Stimulated activated CD8-positive, alpha-beta memory T cell treated with anti-CD3 and anti-CD28 coated beads, Interleukin-7, amount 100 ng/mL, for 24 hours (primary cell): ENCODE data around the gene JMJD1C.
A peak's percentile ranks its signal among the peaks of the same experiment; 100 is the strongest.
"Not testable (repeated sequence)": the region's sequence is repeated elsewhere in the genome, so short reads cannot be mapped to it uniquely, and the experiment has no call there.

ENCODE experiments used
- DNase-seq: peaks from one replicate; pipeline ENCODE4 v3.0.0-alpha.2; 2020; ENCODE audit warnings: low read depth

JMJD1C gene, protein sequence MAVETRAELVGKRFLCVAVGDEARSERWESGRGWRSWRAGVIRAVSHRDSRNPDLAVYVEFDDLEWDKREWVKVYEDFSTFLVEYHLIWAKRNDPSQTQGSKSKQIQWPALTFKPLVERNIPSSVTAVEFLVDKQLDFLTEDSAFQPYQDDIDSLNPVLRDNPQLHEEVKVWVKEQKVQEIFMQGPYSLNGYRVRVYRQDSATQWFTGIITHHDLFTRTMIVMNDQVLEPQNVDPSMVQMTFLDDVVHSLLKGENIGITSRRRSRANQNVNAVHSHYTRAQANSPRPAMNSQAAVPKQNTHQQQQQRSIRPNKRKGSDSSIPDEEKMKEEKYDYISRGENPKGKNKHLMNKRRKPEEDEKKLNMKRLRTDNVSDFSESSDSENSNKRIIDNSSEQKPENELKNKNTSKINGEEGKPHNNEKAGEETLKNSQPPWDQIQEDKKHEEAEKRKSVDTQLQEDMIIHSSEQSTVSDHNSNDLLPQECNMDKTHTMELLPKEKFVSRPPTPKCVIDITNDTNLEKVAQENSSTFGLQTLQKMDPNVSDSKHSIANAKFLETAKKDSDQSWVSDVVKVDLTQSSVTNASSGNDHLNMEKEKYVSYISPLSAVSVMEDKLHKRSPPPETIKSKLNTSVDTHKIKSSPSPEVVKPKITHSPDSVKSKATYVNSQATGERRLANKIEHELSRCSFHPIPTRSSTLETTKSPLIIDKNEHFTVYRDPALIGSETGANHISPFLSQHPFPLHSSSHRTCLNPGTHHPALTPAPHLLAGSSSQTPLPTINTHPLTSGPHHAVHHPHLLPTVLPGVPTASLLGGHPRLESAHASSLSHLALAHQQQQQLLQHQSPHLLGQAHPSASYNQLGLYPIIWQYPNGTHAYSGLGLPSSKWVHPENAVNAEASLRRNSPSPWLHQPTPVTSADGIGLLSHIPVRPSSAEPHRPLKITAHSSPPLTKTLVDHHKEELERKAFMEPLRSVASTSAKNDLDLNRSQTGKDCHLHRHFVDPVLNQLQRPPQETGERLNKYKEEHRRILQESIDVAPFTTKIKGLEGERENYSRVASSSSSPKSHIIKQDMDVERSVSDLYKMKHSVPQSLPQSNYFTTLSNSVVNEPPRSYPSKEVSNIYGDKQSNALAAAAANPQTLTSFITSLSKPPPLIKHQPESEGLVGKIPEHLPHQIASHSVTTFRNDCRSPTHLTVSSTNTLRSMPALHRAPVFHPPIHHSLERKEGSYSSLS (N-terminal part only)

DNA sequence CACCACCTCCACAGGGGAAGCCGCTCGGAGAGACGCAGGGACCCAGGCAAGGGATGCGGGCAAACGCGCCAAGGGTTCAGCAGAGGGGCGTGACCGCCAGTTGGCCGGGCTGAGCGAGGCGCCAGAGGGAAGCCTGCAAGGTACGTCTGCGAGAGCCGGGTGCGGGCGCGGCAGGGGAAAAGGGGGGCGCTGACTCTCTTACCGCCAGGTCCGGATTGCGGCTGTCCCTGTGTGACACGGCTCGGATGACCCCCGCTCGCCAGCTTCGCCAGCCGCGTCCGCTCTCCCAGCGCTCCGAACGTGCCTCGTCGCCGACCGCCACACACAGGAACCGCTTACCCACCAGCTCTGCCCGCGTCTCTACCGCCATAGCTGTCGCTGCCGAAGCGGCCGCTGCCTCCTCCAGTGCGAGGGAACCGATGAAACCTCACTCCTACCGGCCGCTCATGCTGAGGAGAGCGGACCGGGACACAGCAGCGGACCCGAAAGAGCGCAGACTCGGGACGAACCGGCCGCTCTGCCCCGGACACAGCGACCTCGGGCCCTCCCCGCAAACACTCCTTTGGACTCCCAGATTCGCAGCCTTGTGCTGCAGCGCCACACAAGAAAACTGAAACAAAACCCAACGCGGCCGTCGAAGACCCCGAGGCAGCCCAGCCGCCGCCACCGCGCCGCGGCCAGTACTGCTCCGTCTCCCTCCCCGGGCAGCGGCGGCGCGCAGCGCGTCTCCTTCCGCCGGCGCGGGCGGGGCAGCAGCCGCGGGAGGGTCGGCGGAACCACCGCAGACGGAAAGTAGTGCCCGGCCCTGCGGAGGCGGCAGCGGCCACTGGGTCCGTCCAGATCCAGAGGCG lies at the start of gene JMJD1C:
TSS of gene JMJD1C (minus strand) at position 685 of the 851 bp plus-strand sequence. CDS start at position 370, 315 bp downstream.
- peak; percentile 33 for DNase-seq

- DNase-seq = no peak
Measured at GRCh38 chr10:63515002-63515763, 49.4 kb upstream of the JMJD1C start.

GRCh38 chr10:63506554-63506953 lies 40.8 kb upstream of the JMJD1C start:
- no peak for DNase-seq

GRCh38 chr10:63505562-63505961 lies 39.8 kb upstream of the JMJD1C start:
- no peak for DNase-seq

DNA sequence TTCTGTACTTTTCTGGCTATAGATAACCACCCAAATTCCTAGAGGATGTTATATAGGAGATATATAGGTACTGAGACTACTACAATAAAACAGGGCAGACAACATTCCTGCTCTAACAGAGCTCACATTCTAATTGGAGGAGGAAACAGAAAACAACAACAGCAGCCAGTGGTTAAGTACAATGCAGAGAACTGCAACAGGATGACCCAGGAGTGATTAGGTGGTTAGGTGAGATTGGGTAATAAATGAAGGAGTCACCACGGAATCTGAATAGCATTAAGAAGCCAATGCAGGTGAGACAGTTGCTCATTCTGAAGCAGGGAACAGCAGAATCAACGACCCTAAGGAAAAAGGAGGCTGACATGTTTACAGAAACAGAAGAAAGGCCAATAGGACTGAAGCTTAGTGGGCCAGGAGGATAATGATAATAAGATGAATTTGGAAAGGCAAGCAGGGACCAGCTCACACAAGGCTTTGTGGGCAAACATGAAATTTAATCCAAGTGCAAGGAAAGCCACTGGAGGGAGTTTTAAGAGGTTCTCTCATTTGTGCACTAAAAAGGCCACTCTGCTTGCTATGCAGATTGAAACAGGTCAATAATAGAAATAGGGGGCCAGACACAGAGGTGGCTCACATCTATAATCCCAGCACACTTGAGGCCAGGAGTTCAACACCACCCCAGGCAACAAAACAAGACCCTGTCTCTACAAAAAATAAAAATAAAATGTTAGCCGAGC lies 38.5 kb upstream of the JMJD1C start:
- no peak for DNase-seq

- no peak for DNase-seq
Measured at GRCh38 chr10:63503395-63503794, 37.6 kb upstream of the JMJD1C start.

GRCh38 chr10:63502832-63503231 lies 37.1 kb upstream of the JMJD1C start:
- no peak for DNase-seq

- DNase-seq = no peak
Measured at GRCh38 chr10:63501954-63502353, 36.2 kb upstream of the JMJD1C start.

- not testable (repeated sequence) for DNase-seq
Measured at GRCh38 chr10:63500551-63500950, 34.8 kb upstream of the JMJD1C start.

- no peak for DNase-seq
Measured at GRCh38 chr10:63498665-63499064, 32.9 kb upstream of the JMJD1C start.

DNA sequence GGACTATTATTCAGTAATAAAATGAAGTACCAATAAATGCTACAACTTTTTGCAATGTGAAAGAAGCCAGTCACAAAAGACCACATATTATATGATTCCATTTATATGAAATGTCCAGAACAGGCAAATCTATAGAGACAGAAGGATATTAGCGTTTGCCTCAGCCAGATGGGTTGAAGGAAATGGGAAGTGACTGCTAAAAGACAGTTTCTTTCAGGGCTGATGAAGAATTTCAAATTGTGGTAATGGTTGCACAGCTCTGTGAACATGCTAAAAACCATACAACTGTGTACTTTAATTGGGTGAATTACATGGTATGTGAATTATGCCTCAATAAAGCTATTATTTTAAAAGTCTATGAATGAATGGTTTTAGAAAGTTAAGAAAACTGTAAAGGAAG lies 31.5 kb upstream of the JMJD1C start:
- DNase-seq = no peak

DNA sequence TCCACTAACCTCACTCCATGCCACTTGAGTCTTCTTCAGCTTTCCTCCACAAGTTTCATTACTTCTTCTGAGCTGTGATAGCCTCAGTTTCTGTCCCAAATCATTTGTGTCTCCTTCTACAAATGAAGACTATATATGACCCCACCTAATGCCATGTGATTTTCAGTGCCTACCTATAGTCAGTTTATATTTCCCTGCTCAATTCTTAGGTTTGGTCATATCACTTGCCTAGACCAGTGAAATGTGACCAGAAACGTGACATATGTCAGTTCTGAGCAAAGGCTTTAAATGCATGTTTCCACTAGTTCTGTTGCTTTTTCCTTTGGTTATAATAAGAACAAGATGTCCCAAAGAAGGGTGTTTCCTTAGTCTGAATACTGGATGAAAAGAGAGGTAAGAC lies 30.8 kb upstream of the JMJD1C start:
- no peak for DNase-seq

- no peak for DNase-seq
Measured at GRCh38 chr10:63494951-63495350, 29.2 kb upstream of the JMJD1C start.

GRCh38 chr10:63493004-63493403 lies 27.2 kb upstream of the JMJD1C start:
- DNase-seq = no peak

DNA sequence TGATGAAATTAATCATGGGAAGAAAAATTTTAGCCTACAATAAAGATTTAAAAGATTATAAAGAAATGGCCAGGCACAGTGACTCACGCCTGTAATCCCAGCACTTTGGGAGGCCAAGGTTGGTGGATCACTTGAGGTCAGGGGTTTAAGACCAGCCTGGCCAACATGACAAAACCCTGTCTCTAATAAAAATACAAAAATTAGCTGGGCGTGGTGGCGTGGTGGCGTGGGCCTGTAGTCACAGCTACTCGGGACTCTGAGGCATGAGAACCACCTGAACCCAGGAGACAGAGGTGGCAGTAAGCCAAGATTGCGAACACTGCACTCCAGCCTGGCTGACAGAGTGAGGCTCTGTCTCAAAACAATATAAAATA lies 26.5 kb upstream of the JMJD1C start:
- DNase-seq = not testable (repeated sequence)

- DNase-seq = no peak
Measured at GRCh38 chr10:63491588-63492316, 26.0 kb upstream of the JMJD1C start.

DNA sequence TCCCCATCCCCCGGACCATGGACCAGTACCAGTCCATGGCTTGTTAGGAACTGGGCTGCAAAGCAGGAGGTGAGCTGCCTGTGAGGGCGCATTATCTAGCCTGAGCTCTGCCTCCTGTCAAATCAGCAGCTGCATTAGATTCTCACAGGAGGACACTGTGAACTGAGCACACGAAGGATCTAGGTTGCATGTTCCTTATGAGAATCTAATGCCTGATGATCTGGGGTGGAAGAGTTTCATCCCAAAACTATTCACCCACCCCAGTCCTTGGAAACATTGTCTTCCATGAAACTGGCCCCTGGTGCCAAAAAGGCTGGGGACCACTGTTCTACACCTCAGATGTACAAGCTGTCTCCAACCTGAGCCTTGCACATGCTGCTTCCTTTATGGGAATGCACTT lies 24.1 kb upstream of the JMJD1C start:
- DNase-seq = no peak

GRCh38 chr10:63487990-63488389 lies 22.2 kb upstream of the JMJD1C start:
- no peak for DNase-seq

DNA sequence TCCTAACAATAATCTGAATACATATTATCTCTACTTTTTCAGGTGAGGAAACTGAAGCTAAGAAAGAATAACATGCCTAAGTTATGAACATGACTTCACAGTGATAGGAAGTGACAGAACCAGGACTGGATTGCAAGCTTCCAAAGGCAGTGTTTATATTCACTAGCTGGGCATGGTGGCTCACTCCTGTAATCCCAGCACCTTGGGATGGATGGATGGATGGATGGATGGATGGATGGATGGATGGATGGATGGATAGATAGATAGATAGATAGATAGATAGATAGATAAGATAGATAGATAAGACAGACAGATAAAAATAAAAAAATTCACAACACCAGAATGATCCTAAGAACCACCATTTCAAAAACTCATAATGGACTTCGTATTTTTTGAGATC lies 18.2 kb upstream of the JMJD1C start:
- no peak for DNase-seq
